HEK293 (cell line): Measurements from ENCODE around the gene MRPS18B.

Source experiments
- GLI4 ChIP-seq: fragments of 450-650 bp; formaldehyde crosslinking; IDR thresholded peaks from 2 replicates; pipeline ENCODE4 v1.5.1; 2016; ENCODE audit warnings: missing biosample characterization, missing genetic modification characterization
- HIC1 ChIP-seq: fragments of 450-650 bp; formaldehyde crosslinking; IDR thresholded peaks from 2 replicates; pipeline ENCODE4 v1.5.1; 2016; ENCODE audit warnings: missing biosample characterization, missing genetic modification characterization
- HOXD13 ChIP-seq: sonication (generic); formaldehyde crosslinking; IDR thresholded peaks from 2 replicates; pipeline ENCODE4 v1.8.0; 2022; ENCODE audit warnings: missing genetic modification reagents, borderline replicate concordance
- KLF8 ChIP-seq: fragments of 450-650 bp; formaldehyde crosslinking; IDR thresholded peaks from 2 replicates; pipeline ENCODE4 v1.5.1; 2016; ENCODE audit warnings: missing biosample characterization, missing genetic modification characterization
- SP2 ChIP-seq: fragments of 450-650 bp; formaldehyde crosslinking; IDR thresholded peaks from 2 replicates; pipeline ENCODE4 v1.5.1; 2016; ENCODE audit warnings: missing biosample characterization, missing genetic modification characterization
- TRIM28 ChIP-seq: IDR thresholded peaks from 2 replicates; pipeline ENCODE4 v1.6.1; 2011; ENCODE audit warnings: low read length, control low read depth, borderline replicate concordance
- TSHZ1 ChIP-seq: fragments of 450-650 bp; formaldehyde crosslinking; IDR thresholded peaks from 2 replicates; pipeline ENCODE4 v1.5.1; 2016; ENCODE audit warnings: missing biosample characterization, missing genetic modification characterization, borderline replicate concordance
- YY1 ChIP-seq: fragments of 450-650 bp; formaldehyde crosslinking; IDR thresholded peaks from 2 replicates; pipeline ENCODE4 v1.5.1; 2018; ENCODE audit warnings: missing biosample characterization, missing genetic modification characterization
- YY2 ChIP-seq: fragments of 450-650 bp; formaldehyde crosslinking; IDR thresholded peaks from 2 replicates; pipeline ENCODE4 v1.5.1; 2016; ENCODE audit warnings: missing biosample characterization, missing genetic modification characterization
- ZBTB20 ChIP-seq: fragments of 450-650 bp; formaldehyde crosslinking; IDR thresholded peaks from 2 replicates; pipeline ENCODE4 v1.5.1; 2016; ENCODE audit warnings: missing biosample characterization, missing genetic modification characterization
- ZBTB6 ChIP-seq: fragments of 450-650 bp; formaldehyde crosslinking; IDR thresholded peaks from 2 replicates; pipeline ENCODE4 v1.5.1; 2017; ENCODE audit warnings: missing biosample characterization, missing genetic modification characterization
- ZFP41 ChIP-seq: fragments of 450-650 bp; formaldehyde crosslinking; IDR thresholded peaks from 2 replicates; pipeline ENCODE4 v1.5.1; 2016; ENCODE audit warnings: missing biosample characterization, missing genetic modification characterization, borderline replicate concordance
- ZNF10 ChIP-seq: fragments of 450-650 bp; formaldehyde crosslinking; IDR thresholded peaks from 2 replicates; pipeline ENCODE4 v1.5.1; 2017; ENCODE audit warnings: missing biosample characterization, missing genetic modification characterization
- ZNF112 ChIP-seq: fragments of 450-650 bp; formaldehyde crosslinking; IDR thresholded peaks from 2 replicates; pipeline ENCODE4 v1.5.0; 2017; ENCODE audit warnings: missing biosample characterization, missing genetic modification characterization
- ZNF169 ChIP-seq: fragments of 450-650 bp; formaldehyde crosslinking; IDR thresholded peaks from 2 replicates; pipeline ENCODE4 v1.5.1; 2016; ENCODE audit warnings: missing biosample characterization, missing genetic modification characterization
- ZNF175 ChIP-seq: fragments of 450-650 bp; formaldehyde crosslinking; IDR thresholded peaks from 2 replicates; pipeline ENCODE4 v1.5.1; 2016; ENCODE audit warnings: missing biosample characterization, missing genetic modification characterization
- ZNF274 ChIP-seq, 2 experiments: fragments of 200-500 bp in 1 of 2; fragments of 450-650 bp in 1 of 2; sonication (Bioruptor generic) in 1 of 2; formaldehyde crosslinking in 1 of 2; IDR thresholded peaks; 2 replicates each; pipeline versions ENCODE4 v1.5.1 to v1.6.1; 2014 to 2016; ENCODE audit warnings: borderline replicate concordance in 1 of 2, inconsistent platforms in 1 of 2, low read length in 1 of 2, missing biosample characterization in 1 of 2, missing genetic modification characterization in 1 of 2
- ZNF280C ChIP-seq: fragments of 450-650 bp; formaldehyde crosslinking; IDR thresholded peaks from 2 replicates; pipeline ENCODE4 v1.5.1; 2016; ENCODE audit warnings: missing biosample characterization, missing genetic modification characterization
- ZNF311 ChIP-seq: fragments of 450-650 bp; formaldehyde crosslinking; IDR thresholded peaks from 2 replicates; pipeline ENCODE4 v1.5.1; 2017; ENCODE audit warnings: missing biosample characterization, missing genetic modification characterization, borderline replicate concordance
- ZNF341 ChIP-seq: fragments of 450-650 bp; formaldehyde crosslinking; IDR thresholded peaks from 2 replicates; pipeline ENCODE4; 2016; ENCODE audit warnings: low read depth, missing biosample characterization, missing genetic modification characterization
- ZNF391 ChIP-seq: fragments of 450-650 bp; formaldehyde crosslinking; IDR thresholded peaks from 2 replicates; pipeline ENCODE4 v1.5.1; 2016; ENCODE audit warnings: low read depth, missing biosample characterization, missing genetic modification characterization, borderline replicate concordance
- ZNF416 ChIP-seq: fragments of 450-650 bp; formaldehyde crosslinking; IDR thresholded peaks from 2 replicates; pipeline ENCODE4 v1.5.1; 2016; ENCODE audit warnings: missing biosample characterization, missing genetic modification characterization
- ZNF629 ChIP-seq: fragments of 450-650 bp; formaldehyde crosslinking; IDR thresholded peaks from 2 replicates; pipeline ENCODE4 v1.5.1; 2017; ENCODE audit warnings: missing biosample characterization, missing genetic modification characterization
- ZNF645 ChIP-seq: fragments of 450-650 bp; formaldehyde crosslinking; IDR thresholded peaks from 2 replicates; pipeline ENCODE4; 2016; ENCODE audit warnings: missing biosample characterization, missing genetic modification characterization
- ZNF660 ChIP-seq: fragments of 450-650 bp; IDR thresholded peaks from 2 replicates; pipeline ENCODE4 v1.5.1; 2018; ENCODE audit warnings: missing biosample characterization, mild to moderate bottlenecking, missing genetic modification characterization
- ZNF777 ChIP-seq: fragments of 450-650 bp; formaldehyde crosslinking; IDR thresholded peaks from 2 replicates; pipeline ENCODE4 v1.5.1; 2017; ENCODE audit warnings: missing biosample characterization, missing genetic modification characterization, borderline replicate concordance
- ZNF791 ChIP-seq: fragments of 450-650 bp; formaldehyde crosslinking; IDR thresholded peaks from 2 replicates; pipeline ENCODE4 v1.5.1; 2016; ENCODE audit warnings: missing biosample characterization, missing genetic modification characterization
- ZSCAN16 ChIP-seq: fragments of 450-650 bp; formaldehyde crosslinking; IDR thresholded peaks from 2 replicates; pipeline ENCODE4 v1.5.1; 2016; ENCODE audit warnings: missing biosample characterization, missing genetic modification characterization
- ZSCAN23 ChIP-seq: fragments of 450-650 bp; formaldehyde crosslinking; IDR thresholded peaks from 2 replicates; pipeline ENCODE4 v1.5.1; 2016; ENCODE audit warnings: missing biosample characterization, missing genetic modification characterization
- ZSCAN30 ChIP-seq: fragments of 450-650 bp; IDR thresholded peaks from 2 replicates; pipeline ENCODE4 v1.5.1; 2018; ENCODE audit warnings: missing biosample characterization, mild to moderate bottlenecking, missing genetic modification characterization, moderate library complexity

Gene MRPS18B

GRCh38 chr6:30571075-30571761 is 46.4 kb upstream of the MRPS18B start, which contains the start of gene ABCF1 (continued):
- TF ChIP-seq ZNF311 (tag by site-specific recombination) (no peak), ZNF416 (tag by site-specific recombination) (no peak), ZBTB20 (peak; percentile 98), ZSCAN30 (tag by site-specific recombination) (no peak), SP2 (tag by site-specific recombination) (peak; percentile 93), ZNF791 (tag by site-specific recombination) (no peak), KLF8 (tag by site-specific recombination) (peak; percentile 76), ZNF280C (tag by site-specific recombination) (no peak), HOXD13 (peak; percentile 46; the same call in 1 of the 2 replicates), ZNF112 (no peak), YY2 (tag by site-specific recombination) (peak; percentile 66; the same call in 1 of the 2 replicates), ZSCAN16 (tag by site-specific recombination) (no peak), ZNF629 (peak; percentile 88), ZNF10 (tag by site-specific recombination) (peak; percentile 1), ZNF777 (tag by site-specific recombination) (no peak; the same call in 1 of the 2 replicates), ZBTB6 (tag by site-specific recombination) (no peak), YY1 (peak; percentile 30; the same call in 1 of the 2 replicates), TSHZ1 (no peak), GLI4 (tag by site-specific recombination) (no peak), HIC1 (tag by site-specific recombination) (peak; percentile 85; the same call in 1 of the 2 replicates), ZNF169 (no peak), ZNF660 (0 out of 2 replicates have a peak, but pooled peaks have one; percentile 63), ZNF341 (tag by site-specific recombination) (peak; percentile 77), ZNF391 (tag by site-specific recombination) (no peak), ZNF274 (IDR thresholded peaks at IDR 0.05; ENCODE audit: low read length) (no peak), ZNF274 (tag by site-specific recombination; IDR thresholded peaks at IDR 0.05; ENCODE audit: borderline replicate concordance) (no peak), ZSCAN23 (tag by site-specific recombination) (no peak; the same call in 1 of the 2 replicates), TRIM28 (no peak), ZFP41 (tag by site-specific recombination) (no peak), ZNF645 (tag by site-specific recombination) (no peak), ZNF175 (tag by site-specific recombination) (no peak)
